MM.1S (cell line): Measurements from ENCODE around the gene GPI.

Source experiments
- DNase-seq: peaks from one replicate; pipeline ENCODE4 v3.0.0-alpha.2; 2015
- H2AFZ ChIP-seq: fragments of 300-600 bp; sonication (generic); 2 replicates; pipeline ENCODE4 v1.6.0; 2016; ENCODE audit warnings: antibody characterized with exemption, low read length
- H3F3A ChIP-seq: fragments of 300-600 bp; sonication (generic); 2 replicates; pipeline ENCODE4 v1.6.1; 2016; ENCODE audit warnings: mild to moderate bottlenecking, antibody characterized with exemption, low read length, moderate library complexity, mixed read lengths; ENCODE audit not compliant: insufficient read depth
- H3K27ac ChIP-seq: fragments of 300-600 bp; sonication (generic); 2 replicates; pipeline ENCODE4 v1.5.1; 2016; ENCODE audit warnings: mild to moderate bottlenecking, low read length
- H3K27me3 ChIP-seq: fragments of 300-600 bp; sonication (generic); replicated peaks from 2 replicates; pipeline ENCODE4 v1.6.0; 2016; ENCODE audit warnings: low read length; ENCODE audit not compliant: insufficient read depth
- H3K36me3 ChIP-seq: fragments of 300-600 bp; sonication (generic); replicated peaks from 2 replicates; pipeline ENCODE4 v1.6.1; 2016; ENCODE audit warnings: mild to moderate bottlenecking, low read length, mixed read lengths; ENCODE audit not compliant: insufficient read depth
- H3K4me1 ChIP-seq: fragments of 300-600 bp; sonication (generic); 2 replicates; pipeline ENCODE4 v1.6.1; 2016; ENCODE audit warnings: low read length, mixed read lengths
- H3K4me2 ChIP-seq: fragments of 300-600 bp; sonication (generic); 2 replicates; pipeline ENCODE4 v1.6.0; 2016; ENCODE audit warnings: low read depth, low read length
- H3K4me3 ChIP-seq: fragments of 300-600 bp; sonication (generic); 2 replicates; pipeline ENCODE4 v1.5.1; 2016; ENCODE audit warnings: low read length, mixed read lengths
- H3K79me2 ChIP-seq: fragments of 300-600 bp; sonication (generic); 2 replicates; pipeline ENCODE4 v1.6.1; 2016; ENCODE audit warnings: mixed run types, low read length, mixed read lengths
- H3K9ac ChIP-seq: fragments of 300-600 bp; sonication (generic); 2 replicates; pipeline ENCODE4 v1.6.1; 2016; ENCODE audit warnings: low read length, mixed read lengths
- H3K9me2 ChIP-seq: fragments of 300-600 bp; sonication (generic); replicated peaks from 2 replicates; pipeline ENCODE4 v1.6.1; 2016; ENCODE audit warnings: mild to moderate bottlenecking, low read length, mixed read lengths; ENCODE audit not compliant: insufficient read depth
- H3K9me3 ChIP-seq: fragments of 300-600 bp; sonication (generic); replicated peaks from 2 replicates; pipeline ENCODE4 v1.6.1; 2016; ENCODE audit warnings: mild to moderate bottlenecking, low read length, mixed read lengths; ENCODE audit not compliant: insufficient read depth
- H4K20me1 ChIP-seq: fragments of 300-600 bp; sonication (generic); 2 replicates; pipeline ENCODE4 v1.6.1; 2016; ENCODE audit warnings: mild to moderate bottlenecking, low read length, moderate library complexity, mixed read lengths; ENCODE audit not compliant: insufficient read depth
- EZH2 ChIP-seq: fragments of 300-600 bp; sonication (generic); optimal IDR thresholded peaks from 2 replicates; pipeline ENCODE3; 2017; ENCODE audit warnings: low read depth, mild to moderate bottlenecking, antibody characterized with exemption, low read length, mixed read lengths
- EZH2phosphoT487 ChIP-seq: fragments of 300-600 bp; sonication (generic); IDR thresholded peaks from 2 replicates; pipeline ENCODE4 v1.6.1; 2018; ENCODE audit warnings: antibody characterized with exemption, low read length
- TF ChIP-seq, protein P1 (sequence below): fragments of 300-600 bp; sonication (generic); IDR thresholded peaks from 2 replicates; pipeline ENCODE4 v1.5.1; 2016; ENCODE audit warnings: antibody characterized with exemption, low read length, mixed read lengths

The GPI gene

DNA sequence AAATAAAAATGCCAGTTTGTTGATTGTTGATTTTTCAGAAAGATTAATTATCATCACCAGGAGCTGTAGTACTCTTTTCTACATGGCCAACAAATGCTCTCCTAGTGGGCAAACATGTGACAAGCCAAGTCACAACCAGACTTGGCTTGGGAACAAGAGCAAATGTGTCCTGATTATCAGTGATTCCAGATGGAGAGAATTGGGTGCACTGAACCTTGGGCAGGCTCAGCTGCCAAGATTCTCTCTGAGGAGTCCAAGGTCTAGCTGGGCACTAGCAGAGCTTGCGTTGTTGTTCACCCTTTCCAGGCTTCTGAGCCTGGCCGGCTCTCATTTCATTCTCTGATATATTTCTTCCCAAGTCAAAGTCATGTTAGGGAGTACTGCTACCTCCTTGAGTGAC, 27.3 kb upstream of the GPI start:
- TF ChIP-seq EZH2 (no peak), EZH2phosphoT487 (no peak)
- TF ChIP-seq, protein P1, sequence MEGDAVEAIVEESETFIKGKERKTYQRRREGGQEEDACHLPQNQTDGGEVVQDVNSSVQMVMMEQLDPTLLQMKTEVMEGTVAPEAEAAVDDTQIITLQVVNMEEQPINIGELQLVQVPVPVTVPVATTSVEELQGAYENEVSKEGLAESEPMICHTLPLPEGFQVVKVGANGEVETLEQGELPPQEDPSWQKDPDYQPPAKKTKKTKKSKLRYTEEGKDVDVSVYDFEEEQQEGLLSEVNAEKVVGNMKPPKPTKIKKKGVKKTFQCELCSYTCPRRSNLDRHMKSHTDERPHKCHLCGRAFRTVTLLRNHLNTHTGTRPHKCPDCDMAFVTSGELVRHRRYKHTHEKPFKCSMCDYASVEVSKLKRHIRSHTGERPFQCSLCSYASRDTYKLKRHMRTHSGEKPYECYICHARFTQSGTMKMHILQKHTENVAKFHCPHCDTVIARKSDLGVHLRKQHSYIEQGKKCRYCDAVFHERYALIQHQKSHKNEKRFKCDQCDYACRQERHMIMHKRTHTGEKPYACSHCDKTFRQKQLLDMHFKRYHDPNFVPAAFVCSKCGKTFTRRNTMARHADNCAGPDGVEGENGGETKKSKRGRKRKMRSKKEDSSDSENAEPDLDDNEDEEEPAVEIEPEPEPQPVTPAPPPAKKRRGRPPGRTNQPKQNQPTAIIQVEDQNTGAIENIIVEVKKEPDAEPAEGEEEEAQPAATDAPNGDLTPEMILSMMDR: no peak
- no peaks in the 10 kb centered on the region for H3K36me3 ChIP-seq
- H2AFZ ChIP-seq: no peak overlapping the region
- no peaks in the 10 kb centered on the region for H3K4me1 ChIP-seq
- H3K9me3 ChIP-seq: no peaks in the 10 kb centered on the region
- H3K9me2 ChIP-seq: no peaks in the 10 kb centered on the region
- no peak overlapping the region for H3K9ac ChIP-seq
- no peaks in the 10 kb centered on the region for H3K79me2 ChIP-seq
- H3F3A ChIP-seq: no peaks in the 10 kb centered on the region
- no peak overlapping the region for H3K4me3 ChIP-seq
- no peaks in the 10 kb centered on the region for H4K20me1 ChIP-seq
- H3K27me3 ChIP-seq: no peaks in the 10 kb centered on the region
- H3K4me2 ChIP-seq: no peak overlapping the region
- DNase-seq: no peak
- no peak overlapping the region for H3K27ac ChIP-seq

DNA sequence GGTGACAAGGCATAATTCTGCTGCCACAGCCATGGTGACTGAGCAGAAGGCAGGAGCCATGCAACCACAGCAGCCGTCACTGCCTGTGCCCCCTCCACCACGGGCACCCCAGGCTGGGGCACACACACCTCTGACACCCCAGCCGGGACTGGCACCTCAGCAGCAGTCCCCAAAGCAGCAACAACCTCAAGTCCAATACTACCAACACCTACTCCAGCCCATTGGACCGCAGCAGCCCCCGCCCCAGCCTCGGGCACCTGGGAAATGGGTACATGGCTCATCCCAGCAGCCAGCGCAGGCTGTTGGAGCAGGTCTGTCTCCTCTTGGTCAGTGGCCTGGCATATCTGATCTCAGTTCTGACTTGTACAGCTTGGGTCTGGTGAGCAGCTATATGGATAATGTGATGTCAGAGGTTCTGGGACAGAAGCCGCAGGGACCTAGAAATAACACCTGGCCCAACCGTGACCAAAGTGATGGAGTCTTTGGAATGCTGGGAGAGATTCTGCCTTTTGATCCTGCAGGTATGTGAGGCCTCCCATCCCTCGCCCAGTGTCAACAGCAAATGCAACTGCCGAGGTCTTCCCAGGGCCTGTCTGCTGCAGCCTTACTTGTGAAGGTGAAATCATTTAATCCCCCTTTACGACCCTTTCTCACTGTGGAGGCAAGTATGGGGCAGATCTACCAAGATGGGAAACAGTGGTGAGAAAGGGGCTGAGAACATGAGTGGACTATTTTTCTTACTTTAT, 22.9 kb upstream of the GPI start:
- H3K4me1 ChIP-seq: no peaks in the 10 kb centered on the region
- H3K4me2 ChIP-seq: no peak overlapping the region
- H2AFZ ChIP-seq: no peak overlapping the region
- no peaks in the 10 kb centered on the region for H3K79me2 ChIP-seq
- no peaks in the 10 kb centered on the region for H3K27me3 ChIP-seq
- H3K9me3 ChIP-seq: no peaks in the 10 kb centered on the region
- TF ChIP-seq EZH2phosphoT487: no peak
- TF ChIP-seq EZH2: no peak
- TF ChIP-seq, protein P1: no peak
- H3K36me3 ChIP-seq: no peaks in the 10 kb centered on the region
- H4K20me1 ChIP-seq: no peaks in the 10 kb centered on the region
- H3K4me3 ChIP-seq: no peak overlapping the region
- no peaks in the 10 kb centered on the region for H3F3A ChIP-seq
- DNase-seq: no peak
- no peak overlapping the region for H3K27ac ChIP-seq
- no peak overlapping the region for H3K9ac ChIP-seq
- no peaks in the 10 kb centered on the region for H3K9me2 ChIP-seq

DNA sequence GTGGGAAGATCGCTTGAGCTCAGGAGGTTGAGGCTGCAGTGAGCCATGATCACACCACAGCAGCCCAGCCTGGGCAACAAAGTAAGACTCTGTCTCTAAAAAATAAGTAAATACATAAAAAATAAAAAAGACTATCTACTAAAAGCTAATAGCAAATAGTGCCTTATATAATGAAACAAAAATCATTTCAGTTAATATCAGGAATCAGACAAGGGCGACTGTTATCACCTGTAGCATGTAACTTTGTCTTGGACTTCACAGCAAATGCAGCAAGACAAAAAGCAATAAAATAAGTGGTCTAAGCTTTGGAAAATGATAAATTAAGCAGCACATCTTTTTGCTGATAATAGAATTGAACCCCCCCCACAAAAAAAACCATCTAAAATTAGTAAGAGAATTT, 21.2 kb upstream of the GPI start:
- H3K27ac ChIP-seq: no peak overlapping the region
- H3K4me1 ChIP-seq: no peaks in the 10 kb centered on the region
- H3K9me2 ChIP-seq: no peaks in the 10 kb centered on the region
- no peaks in the 10 kb centered on the region for H4K20me1 ChIP-seq
- no peaks in the 10 kb centered on the region for H3K36me3 ChIP-seq
- no peak for TF ChIP-seq EZH2
- TF ChIP-seq, protein P1: no peak
- no peak for TF ChIP-seq EZH2phosphoT487
- H3K27me3 ChIP-seq: no peaks in the 10 kb centered on the region
- DNase-seq: no peak
- no peak overlapping the region for H2AFZ ChIP-seq
- H3K9me3 ChIP-seq: no peaks in the 10 kb centered on the region
- H3K4me2 ChIP-seq: no peak overlapping the region
- no peaks in the 10 kb centered on the region for H3K79me2 ChIP-seq
- no peaks in the 10 kb centered on the region for H3F3A ChIP-seq
- no peak overlapping the region for H3K4me3 ChIP-seq
- H3K9ac ChIP-seq: no peak overlapping the region
